A204.1 (cell line): ENCODE measurements around the gene DNER.

Experiments
- FAIRE-seq: peaks from 2 replicates; lab custom pipeline; 2012; peaks lifted over from hg19 to GRCh38; lab: Jason Lieb, UNC

The DNER gene

GRCh38 chr2:229488232-229488631, 226.1 kb downstream of the DNER start:
- FAIRE-seq: no peak

- no peak for FAIRE-seq
These were observed 227.7 kb downstream of the DNER start for GRCh38 chr2:229486673-229487072.

- no peak for FAIRE-seq
These were observed 228.5 kb downstream of the DNER start for GRCh38 chr2:229485857-229486256.

GRCh38 chr2:229477269-229477755, 237.0 kb downstream of the DNER start:
- FAIRE-seq: no peak

GRCh38 chr2:229475778-229476177, 238.6 kb downstream of the DNER start:
- FAIRE-seq: no peak

GRCh38 chr2:229474125-229474524, 240.2 kb downstream of the DNER start:
- no peak for FAIRE-seq

GRCh38 chr2:229470781-229471180, 243.6 kb downstream of the DNER start:
- no peak for FAIRE-seq

GRCh38 chr2:229467783-229468182, 246.6 kb downstream of the DNER start:
- no peak for FAIRE-seq

- FAIRE-seq: no peak
These were observed 250.5 kb downstream of the DNER start for GRCh38 chr2:229463841-229464346.

GRCh38 chr2:229462112-229462511, 252.2 kb downstream of the DNER start:
- FAIRE-seq: no peak

GRCh38 chr2:229456091-229456490, 258.3 kb downstream of the DNER start:
- FAIRE-seq: no peak

- no peak for FAIRE-seq
These were observed 259.3 kb downstream of the DNER start for GRCh38 chr2:229454934-229455631.

- no peak for FAIRE-seq
These were observed 261.1 kb downstream of the DNER start for GRCh38 chr2:229453230-229453629.

GRCh38 chr2:229451852-229452251, 262.5 kb downstream of the DNER start:
- no peak for FAIRE-seq

GRCh38 chr2:229447227-229447626, 267.1 kb downstream of the DNER start:
- no peak for FAIRE-seq

- FAIRE-seq: no peak
These were observed 268.0 kb downstream of the DNER start for GRCh38 chr2:229446350-229446749.

- no peak for FAIRE-seq
These were observed 268.7 kb downstream of the DNER start for GRCh38 chr2:229445501-229446211.

- FAIRE-seq: no peak
These were observed 269.3 kb downstream of the DNER start for GRCh38 chr2:229445019-229445418.

GRCh38 chr2:229443546-229444268, 270.6 kb downstream of the DNER start:
- peak; percentile 82 for FAIRE-seq

- no peak for FAIRE-seq
These were observed 271.2 kb downstream of the DNER start for GRCh38 chr2:229443141-229443540.

GRCh38 chr2:229438430-229439159, 275.8 kb downstream of the DNER start:
- FAIRE-seq: no peak

- FAIRE-seq: no peak
These were observed 276.9 kb downstream of the DNER start for GRCh38 chr2:229437467-229437866.
